ENCODE results near the gene C2orf49.

GRCh38 chr2:105396254-105397024, 59.1 kb downstream of the C2orf49 start:
- 0 out of 2 replicates have a peak, but pooled peaks have one; percentile 37 for TF ChIP-seq TOX (CRISPR knock-in tag; IDR thresholded peaks at IDR 0.05; ENCODE audit: borderline replicate concordance)
- no peak for TF ChIP-seq ZFP30 (CRISPR knock-in tag; IDR thresholded peaks at IDR 0.05)
- no peak for TF ChIP-seq ZFP3 (CRISPR knock-in tag; IDR thresholded peaks at IDR 0.05)
- TF ChIP-seq PPARA (CRISPR knock-in tag; IDR thresholded peaks at IDR 0.05; ENCODE audit: borderline replicate concordance), result no peak
- TF ChIP-seq SNAI2 (CRISPR knock-in tag; IDR thresholded peaks at IDR 0.05), result no peak
- no peak for TF ChIP-seq ISL1 (CRISPR knock-in tag; IDR thresholded peaks at IDR 0.05)
- TF ChIP-seq PATZ1 (CRISPR knock-in tag; IDR thresholded peaks at IDR 0.05; ENCODE audit: borderline replicate concordance), result no peak
- TF ChIP-seq POU6F1 (CRISPR knock-in tag; IDR thresholded peaks at IDR 0.05; ENCODE audit: borderline replicate concordance, low read depth), result no peak
- no peak for TF ChIP-seq CREB5 (CRISPR knock-in tag; IDR thresholded peaks at IDR 0.05; ENCODE audit: low read depth)
- TF ChIP-seq CSDC2 (CRISPR knock-in tag; IDR thresholded peaks at IDR 0.05), result no peak
- TF ChIP-seq ARNTL (CRISPR knock-in tag; IDR thresholded peaks at IDR 0.05; ENCODE audit: borderline replicate concordance, low read depth), result no peak
- TF ChIP-seq ZNF565 (CRISPR knock-in tag; conservative IDR thresholded peaks at IDR 0.05; ENCODE audit: low read depth), result no peak

All from SK-N-SH treated with all-trans-retinoic acid at 6 μM for 48 hours (cell line).